ENCODE results near the gene ALDH9A1.
"Not testable (repeated sequence)": the region's sequence is repeated elsewhere in the genome, so short reads cannot be mapped to it uniquely, and the experiment has no call there.

Gene ALDH9A1

GRCh38 chr1:165686121-165686970 lies 12.0 kb downstream of the ALDH9A1 start:
- DNase-seq (ENCODE audit: low read depth in 2 of 2) = no peak
- no peak overlapping the region for H3K4me3 ChIP-seq (replicated peaks in 1 of 2; ENCODE audit: low read depth in 2 of 2, low read length in 2 of 2)
- TF ChIP-seq CTCF (IDR thresholded peaks at IDR 0.05; ENCODE audit: low read depth, low read length) = no peak

- no peak overlapping the region for H3K4me3 ChIP-seq (replicated peaks in 1 of 2; ENCODE audit: low read depth in 2 of 2, low read length in 2 of 2)
Observed at GRCh38 chr1:165683848-165684485, 14.4 kb downstream of the ALDH9A1 start.

GRCh38 chr1:165680773-165681172 lies 17.6 kb downstream of the ALDH9A1 start:
- not testable (repeated sequence) for H3K4me3 ChIP-seq (replicated peaks in 1 of 2; ENCODE audit: low read depth in 2 of 2, low read length in 2 of 2); DNase-seq (ENCODE audit: low read depth in 2 of 2)

More at GRCh38 chr1:165683848-165684485, 14.4 kb downstream of the ALDH9A1 start:
- no peak for DNase-seq (ENCODE audit: low read depth in 2 of 2)
- no peak for TF ChIP-seq CTCF (IDR thresholded peaks at IDR 0.05; ENCODE audit: low read depth, low read length)

- H3K4me3 ChIP-seq (replicated peaks in 1 of 2; ENCODE audit: low read depth in 2 of 2, low read length in 2 of 2) = no peak overlapping the region
- TF ChIP-seq CTCF (IDR thresholded peaks at IDR 0.05; ENCODE audit: low read depth, low read length) = no peak
- DNase-seq (ENCODE audit: low read depth in 2 of 2) = no peak
Observed at GRCh38 chr1:165680303-165680702, 18.1 kb downstream of the ALDH9A1 start.

- no peak for DNase-seq (ENCODE audit: low read depth in 2 of 2)
- H3K4me3 ChIP-seq (replicated peaks in 1 of 2; ENCODE audit: low read depth in 2 of 2, low read length in 2 of 2) = no peak overlapping the region
- no peak for TF ChIP-seq CTCF (IDR thresholded peaks at IDR 0.05; ENCODE audit: low read depth, low read length)
Observed at GRCh38 chr1:165679282-165680036, 18.9 kb downstream of the ALDH9A1 start.

- no peak for DNase-seq (ENCODE audit: low read depth in 2 of 2)
- no peak overlapping the region for H3K4me3 ChIP-seq (replicated peaks in 1 of 2; ENCODE audit: low read depth in 2 of 2, low read length in 2 of 2)
- no peak for TF ChIP-seq CTCF (IDR thresholded peaks at IDR 0.05; ENCODE audit: low read depth, low read length)
Observed at GRCh38 chr1:165678509-165678908, 19.9 kb downstream of the ALDH9A1 start.

GRCh38 chr1:165675794-165676193 lies 22.6 kb downstream of the ALDH9A1 start:
- DNase-seq (ENCODE audit: low read depth in 2 of 2) = no peak
- H3K4me3 ChIP-seq (replicated peaks in 1 of 2; ENCODE audit: low read depth in 2 of 2, low read length in 2 of 2) = no peak overlapping the region
- no peak for TF ChIP-seq CTCF (IDR thresholded peaks at IDR 0.05; ENCODE audit: low read depth, low read length)

Data from cardiac fibroblast (primary cell).